BE2C (cell line): ENCODE measurements around the gene GLIPR1.

Experiments
- DNase-seq: peaks from one replicate; pipeline ENCODE4 v3.0.0-alpha.2; 2020
- H3K27me3 ChIP-seq: fragments of 250-450 bp; sonication (Bioruptor Pico); 2 replicates; pipeline ENCODE4 v1.5.1; 2020; ENCODE audit warnings: mild to moderate bottlenecking
- H3K36me3 ChIP-seq: fragments of 250-450 bp; sonication (Bioruptor Pico); 2 replicates; pipeline ENCODE4 v1.5.1; 2020; ENCODE audit warnings: mild to moderate bottlenecking
- H3K4me1 ChIP-seq: fragments of 250-450 bp; sonication (Bioruptor Pico); 2 replicates; pipeline ENCODE4 v1.5.1; 2020
- H3K4me3 ChIP-seq: 2 replicates; pipeline ENCODE4 v1.5.1; 2011; ENCODE audit warnings: low read depth, low read length
- H3K9me3 ChIP-seq: fragments of 250-450 bp; sonication (Bioruptor Pico); 2 replicates; pipeline ENCODE4 v1.5.1; 2020
- CTCF ChIP-seq: IDR thresholded peaks from 2 replicates; pipeline ENCODE4 v1.5.1; 2012; ENCODE audit warnings: mild to moderate bottlenecking, low read depth, low read length

Gene GLIPR1

GRCh38 chr12:75549989-75550388, 69.4 kb downstream of the GLIPR1 start:
- no peaks in the 10 kb centered on the region for H3K27me3 ChIP-seq
- no peaks in the 10 kb centered on the region for H3K36me3 ChIP-seq
- peaks cover 4% of the 10 kb centered on the region for H3K4me1 ChIP-seq
- H3K9me3 ChIP-seq = no peaks in the 10 kb centered on the region
- peak overlapping the region; percentile 18 for H3K4me3 ChIP-seq
- DNase-seq = no peak
- no peak for TF ChIP-seq CTCF

- H3K4me3 ChIP-seq = peak overlapping the region; percentile 18
- peak; percentile 37 for DNase-seq
- peaks cover 4% of the 10 kb centered on the region for H3K4me1 ChIP-seq
- H3K27me3 ChIP-seq = no peaks in the 10 kb centered on the region
- no peaks in the 10 kb centered on the region for H3K36me3 ChIP-seq
- H3K9me3 ChIP-seq = no peaks in the 10 kb centered on the region
- no peak for TF ChIP-seq CTCF
Observed at GRCh38 chr12:75550401-75551240, 70.1 kb downstream of the GLIPR1 start.

DNA sequence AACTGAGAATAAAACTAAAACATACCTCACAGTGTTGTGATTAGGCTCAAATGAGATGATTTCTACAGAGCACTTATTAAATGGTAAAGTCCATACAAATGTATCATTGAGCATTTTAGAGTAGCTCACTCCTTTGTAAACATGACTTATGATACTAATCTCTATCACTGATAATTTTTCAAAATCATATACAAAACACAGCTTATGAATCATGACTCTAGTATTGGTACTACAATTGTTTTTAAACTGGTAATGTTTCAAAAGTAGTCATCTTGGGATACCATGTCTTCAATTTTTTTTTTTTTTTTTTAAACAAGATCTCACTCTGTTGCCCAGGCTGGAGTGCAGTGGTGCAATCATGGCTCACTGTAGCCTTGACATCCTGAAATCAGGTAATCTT, 70.9 kb downstream of the GLIPR1 start:
- Histone ChIP-seq H3K4me3 (no peak overlapping the region), H3K9me3 (no peaks in the 10 kb centered on the region), H3K27me3 (no peaks in the 10 kb centered on the region), H3K4me1 (peaks cover 4% of the 10 kb centered on the region), H3K36me3 (no peaks in the 10 kb centered on the region)
- TF ChIP-seq CTCF = no peak
- DNase-seq = no peak

- Histone ChIP-seq H3K4me1 (peaks cover 4% of the 10 kb centered on the region), H3K9me3 (no peaks in the 10 kb centered on the region), H3K4me3 (no peak overlapping the region), H3K36me3 (no peaks in the 10 kb centered on the region), H3K27me3 (no peaks in the 10 kb centered on the region)
- no peak for TF ChIP-seq CTCF
- DNase-seq = no peak
Observed at GRCh38 chr12:75553398-75553797, 72.8 kb downstream of the GLIPR1 start.
